Hindlimb muscle (tissue), 1 donor: ENCODE data around the gene TBRG1. TPM values are rescaled to one million over a fixed set of nuclear protein-coding genes. Genes with fewer than 3 reads are reported as not detected.
A peak's percentile ranks its signal among the peaks of the same experiment; 100 is the strongest.

ENCODE experiments used
- DNase-seq: peaks from one replicate; pipeline ENCODE4 v3.0.0-alpha.2; 2013
- polyA plus RNA-seq: library from polyadenylated mRNA; unstranded; fragments of 120-200 nt; gene quantifications from one replicate; pipeline ENCODE4 v1.2.1, GENCODE V29; 2013; ENCODE audit not compliant: insufficient read length

The TBRG1 gene
- polyA plus RNA-seq, 1 donor, result 23.1 TPM

- DNase-seq, result no peak
These were observed 3.8 kb upstream of the TBRG1 start for GRCh38 chr11:124618863-124619262.

GRCh38 chr11:124623861-124624525 lies 1.3 kb downstream of the TBRG1 start:
- no peak for DNase-seq

- no peak for DNase-seq
These were observed 3.0 kb downstream of the TBRG1 start for GRCh38 chr11:124625504-124626168.

- DNase-seq, result no peak
These were observed 4.9 kb downstream of the TBRG1 start for GRCh38 chr11:124627546-124627945.

GRCh38 chr11:124629961-124630360 lies 7.3 kb downstream of the TBRG1 start:
- DNase-seq, result no peak

- no peak for DNase-seq
These were observed 10.7 kb downstream of the TBRG1 start for GRCh38 chr11:124633355-124633754.

GRCh38 chr11:124635932-124636331 lies 13.3 kb downstream of the TBRG1 start:
- DNase-seq, result no peak

- no peak for DNase-seq
These were observed 15.8 kb downstream of the TBRG1 start for GRCh38 chr11:124638500-124638899.

- DNase-seq, result no peak
These were observed 16.5 kb downstream of the TBRG1 start for GRCh38 chr11:124639186-124639585.

- no peak for DNase-seq
These were observed 18.0 kb downstream of the TBRG1 start for GRCh38 chr11:124640666-124641065.

GRCh38 chr11:124642628-124643027 lies 20.0 kb downstream of the TBRG1 start:
- DNase-seq, result no peak

GRCh38 chr11:124643042-124643604 lies 20.5 kb downstream of the TBRG1 start:
- no peak for DNase-seq

- no peak for DNase-seq
These were observed 21.2 kb downstream of the TBRG1 start for GRCh38 chr11:124643605-124644425.

GRCh38 chr11:124644426-124645280 lies 22.0 kb downstream of the TBRG1 start:
- DNase-seq, result peak; percentile 56

GRCh38 chr11:124646148-124646547 lies 23.5 kb downstream of the TBRG1 start:
- DNase-seq, result no peak

GRCh38 chr11:124648610-124649009 lies 25.9 kb downstream of the TBRG1 start:
- no peak for DNase-seq

GRCh38 chr11:124656774-124657630 lies 34.3 kb downstream of the TBRG1 start:
- no peak for DNase-seq

- no peak for DNase-seq
These were observed 35.2 kb downstream of the TBRG1 start for GRCh38 chr11:124657904-124658303.

- DNase-seq, result no peak
These were observed 35.8 kb downstream of the TBRG1 start for GRCh38 chr11:124658501-124658900.

GRCh38 chr11:124658986-124659385 lies 36.3 kb downstream of the TBRG1 start:
- no peak for DNase-seq

- no peak for DNase-seq
These were observed 38.9 kb downstream of the TBRG1 start for GRCh38 chr11:124661553-124661952.
